H1 (cell line): ENCODE data around the gene MBOAT1.

Experiments used
- CREB1 ChIP-seq: IDR thresholded peaks from 2 replicates; pipeline ENCODE4 v1.6.1; 2012; ENCODE audit warnings: inconsistent platforms
- EGR1 ChIP-seq: IDR thresholded peaks from 2 replicates; pipeline ENCODE4 v1.6.1; 2011; ENCODE audit warnings: low read depth, low read length, borderline replicate concordance
- POLR2A ChIP-seq, 2 experiments: IDR thresholded peaks; 1 replicate in 1 of 2; 2 replicates in 1 of 2; pipeline ENCODE4 v1.6.1; 2011; ENCODE audit warnings: low read depth in 2 of 2, low read length in 2 of 2, mild to moderate bottlenecking in 2 of 2; ENCODE audit errors: control extremely low read depth in 1 of 2
- RBBP5 ChIP-seq: IDR thresholded peaks from 2 replicates; pipeline ENCODE4 v1.7.1; 2012; ENCODE audit warnings: low read depth, mild to moderate bottlenecking, inconsistent platforms, low read length, moderate library complexity, borderline replicate concordance
- RNF2 ChIP-seq: fragments of 200-900, 300-1000 bp; sonication (generic); IDR thresholded peaks from 2 replicates; pipeline ENCODE4 v1.7.1; 2016; ENCODE audit warnings: borderline replicate concordance, low read depth, mild to moderate bottlenecking, antibody characterized with exemption, low read length; ENCODE audit not compliant: poor library complexity, severe bottlenecking; ENCODE audit errors: missing control alignments
- SP1 ChIP-seq: IDR thresholded peaks from 2 replicates; pipeline ENCODE4 v1.6.1; 2011; ENCODE audit warnings: low read depth, low read length
- TAF1 ChIP-seq: IDR thresholded peaks from 2 replicates; pipeline ENCODE4 v1.6.1; 2011; ENCODE audit warnings: mild to moderate bottlenecking, low read depth, low read length
- TF ChIP-seq, protein P1 (sequence below), 3 experiments: IDR thresholded peaks; 1 replicate in 2 of 3; 2 replicates in 1 of 3; pipeline versions ENCODE4 v1.5.1 to v1.6.1; 2011; ENCODE audit warnings: low read length in 3 of 3, mild to moderate bottlenecking in 3 of 3, inconsistent platforms in 2 of 3, low read depth in 1 of 3, moderate library complexity in 1 of 3; ENCODE audit not compliant: insufficient read depth in 1 of 3; ENCODE audit errors: control extremely low read depth in 1 of 3

DNA sequence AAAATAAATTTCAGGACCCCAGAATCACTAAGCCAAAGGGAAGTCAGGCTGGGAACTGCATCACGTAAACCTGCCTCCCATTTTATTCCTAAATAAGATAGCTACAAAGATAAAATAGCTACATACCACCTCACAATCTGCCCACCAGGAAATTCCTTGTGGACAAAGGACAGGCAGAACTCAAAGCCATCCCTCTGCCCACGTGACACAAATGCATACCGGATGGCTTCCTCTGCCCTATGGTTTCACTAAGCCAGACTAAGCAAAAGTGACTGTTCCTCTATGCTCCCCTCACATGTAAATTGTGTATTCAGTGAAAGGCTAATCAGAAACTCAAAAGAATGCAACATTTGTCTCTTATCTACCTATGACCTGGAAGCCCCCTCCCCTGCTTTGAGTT, 15.0 kb downstream of the MBOAT1 start:
- TF ChIP-seq POLR2A (IDR thresholded peaks at IDR 0.05; ENCODE audit: control extremely low read depth in 1 of 2, low read depth in 2 of 2, low read length in 2 of 2) (no peak), RNF2 (no peak), RBBP5 (no peak), CREB1 (no peak), TAF1 (no peak), SP1 (no peak), EGR1 (no peak)
- TF ChIP-seq, protein P1, sequence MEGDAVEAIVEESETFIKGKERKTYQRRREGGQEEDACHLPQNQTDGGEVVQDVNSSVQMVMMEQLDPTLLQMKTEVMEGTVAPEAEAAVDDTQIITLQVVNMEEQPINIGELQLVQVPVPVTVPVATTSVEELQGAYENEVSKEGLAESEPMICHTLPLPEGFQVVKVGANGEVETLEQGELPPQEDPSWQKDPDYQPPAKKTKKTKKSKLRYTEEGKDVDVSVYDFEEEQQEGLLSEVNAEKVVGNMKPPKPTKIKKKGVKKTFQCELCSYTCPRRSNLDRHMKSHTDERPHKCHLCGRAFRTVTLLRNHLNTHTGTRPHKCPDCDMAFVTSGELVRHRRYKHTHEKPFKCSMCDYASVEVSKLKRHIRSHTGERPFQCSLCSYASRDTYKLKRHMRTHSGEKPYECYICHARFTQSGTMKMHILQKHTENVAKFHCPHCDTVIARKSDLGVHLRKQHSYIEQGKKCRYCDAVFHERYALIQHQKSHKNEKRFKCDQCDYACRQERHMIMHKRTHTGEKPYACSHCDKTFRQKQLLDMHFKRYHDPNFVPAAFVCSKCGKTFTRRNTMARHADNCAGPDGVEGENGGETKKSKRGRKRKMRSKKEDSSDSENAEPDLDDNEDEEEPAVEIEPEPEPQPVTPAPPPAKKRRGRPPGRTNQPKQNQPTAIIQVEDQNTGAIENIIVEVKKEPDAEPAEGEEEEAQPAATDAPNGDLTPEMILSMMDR (IDR thresholded peaks at IDR 0.05; ENCODE audit: control extremely low read depth in 1 of 3, insufficient read depth in 1 of 3, low read depth in 1 of 3, low read length in 3 of 3) = no peak
